Spleen (tissue), 7 donors: ENCODE measurements around the gene TKFC.

Source experiments
- POLR2A ChIP-seq, 3 donors: fragments of 450-650 bp; IDR thresholded peaks; one replicate each; pipeline ENCODE4 v1.5.1; 2017; ENCODE audit warnings: antibody characterized with exemption in 3 of 3, mild to moderate bottlenecking in 1 of 3
- POLR2AphosphoS5 ChIP-seq, 3 donors: sonication (generic); formaldehyde crosslinking; IDR thresholded peaks; one replicate each; pipeline ENCODE4 v1.5.1; 2017; ENCODE audit warnings: antibody characterized with exemption in 3 of 3
- TF ChIP-seq, protein P1 (sequence below), 11 experiments: fragments of 200-600 bp in 7 of 11; fragments of 450-650 bp in 4 of 11; sonication (generic) in 4 of 11; IDR thresholded peaks in 8 of 11; conservative IDR thresholded peaks in 3 of 11; 1 replicate in 7 of 11; 2 replicates in 4 of 11; pipeline versions ENCODE4 v1.4.0 to v1.8.0; 2016 to 2021; ENCODE audit warnings: antibody characterized with exemption in 11 of 11, inconsistent platforms in 4 of 11, mild to moderate bottlenecking in 1 of 11
- donor health status: DM: no; HTN: no; CAD: no; lungs with moderate emphysema.
- donor health status: DM: no; HTN: no; CAD: no.
- donor health status: DM: no; HTN: no; CAD: no.

GRCh38 chr11:61350803-61351202, 17.8 kb downstream of the TKFC start:
- TF ChIP-seq, protein P1, sequence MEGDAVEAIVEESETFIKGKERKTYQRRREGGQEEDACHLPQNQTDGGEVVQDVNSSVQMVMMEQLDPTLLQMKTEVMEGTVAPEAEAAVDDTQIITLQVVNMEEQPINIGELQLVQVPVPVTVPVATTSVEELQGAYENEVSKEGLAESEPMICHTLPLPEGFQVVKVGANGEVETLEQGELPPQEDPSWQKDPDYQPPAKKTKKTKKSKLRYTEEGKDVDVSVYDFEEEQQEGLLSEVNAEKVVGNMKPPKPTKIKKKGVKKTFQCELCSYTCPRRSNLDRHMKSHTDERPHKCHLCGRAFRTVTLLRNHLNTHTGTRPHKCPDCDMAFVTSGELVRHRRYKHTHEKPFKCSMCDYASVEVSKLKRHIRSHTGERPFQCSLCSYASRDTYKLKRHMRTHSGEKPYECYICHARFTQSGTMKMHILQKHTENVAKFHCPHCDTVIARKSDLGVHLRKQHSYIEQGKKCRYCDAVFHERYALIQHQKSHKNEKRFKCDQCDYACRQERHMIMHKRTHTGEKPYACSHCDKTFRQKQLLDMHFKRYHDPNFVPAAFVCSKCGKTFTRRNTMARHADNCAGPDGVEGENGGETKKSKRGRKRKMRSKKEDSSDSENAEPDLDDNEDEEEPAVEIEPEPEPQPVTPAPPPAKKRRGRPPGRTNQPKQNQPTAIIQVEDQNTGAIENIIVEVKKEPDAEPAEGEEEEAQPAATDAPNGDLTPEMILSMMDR (IDR thresholded peaks at IDR 0.05 in 8 of 11, conservative IDR thresholded peaks at IDR 0.05 in 3 of 11), result no peak
- TF ChIP-seq POLR2A (IDR thresholded peaks at IDR 0.05), result no peak
- TF ChIP-seq POLR2AphosphoS5 (IDR thresholded peaks at IDR 0.05), result no peak
